Glutamatergic neuron (in vitro differentiated cells): ENCODE measurements around the gene ANK3. TPM values are rescaled to one million over a fixed set of nuclear protein-coding genes. Genes with fewer than 3 reads are reported as not detected.

Experiments used
- DNase-seq: peaks from one replicate; pipeline ENCODE4 v3.0.0; 2022
- H3K27ac Mint-ChIP-seq: one replicate; pipeline ENCODE4 v1.8.0; 2020; ENCODE audit warnings: mild to moderate bottlenecking, mixed read lengths, inconsistent platforms; ENCODE audit not compliant: unreplicated experiment
- H3K27me3 Mint-ChIP-seq: one replicate; pipeline ENCODE4 v1.8.0; 2020; ENCODE audit warnings: mild to moderate bottlenecking, moderate library complexity, mixed read lengths, inconsistent platforms; ENCODE audit not compliant: unreplicated experiment
- H3K36me3 Mint-ChIP-seq: one replicate; pipeline ENCODE4 v1.8.0; 2020; ENCODE audit warnings: mild to moderate bottlenecking, mixed read lengths, inconsistent platforms; ENCODE audit not compliant: unreplicated experiment
- H3K4me1 Mint-ChIP-seq: one replicate; pipeline ENCODE4 v1.8.0; 2020; ENCODE audit warnings: mild to moderate bottlenecking, low read depth, mixed read lengths, inconsistent platforms; ENCODE audit not compliant: unreplicated experiment
- H3K4me3 Mint-ChIP-seq: one replicate; pipeline ENCODE4 v1.8.0; 2020; ENCODE audit warnings: mild to moderate bottlenecking, mixed read lengths, inconsistent platforms; ENCODE audit not compliant: unreplicated experiment
- H3K9me3 Mint-ChIP-seq: one replicate; pipeline ENCODE4 v1.8.0; 2020; ENCODE audit warnings: mild to moderate bottlenecking, moderate library complexity, mixed read lengths, inconsistent platforms; ENCODE audit not compliant: unreplicated experiment
- CTCF ChIP-seq: fragments of 200-600 bp; sonication (generic); IDR thresholded peaks from one replicate; pipeline ENCODE4 v1.5.0; 2021; ENCODE audit not compliant: partially characterized antibody, unreplicated experiment
- total RNA-seq: library from RNA; stranded (reverse); fragmentation: NEBNext Ultra II Directional; extraction: Animal tissue kit (Norgen Biotek cat#: 25700); gene quantifications from one replicate; pipeline ENCODE4 v1.2.1, GENCODE V29; 2021; ENCODE audit not compliant: unreplicated experiment

The ANK3 gene
- total RNA-seq, 1 donor from 2014 or later: 84.9 TPM

- H3K4me3 Mint-ChIP-seq: no peak overlapping the region
- peaks cover 1% of the 10 kb centered on the region for H3K9me3 Mint-ChIP-seq
- H3K27ac Mint-ChIP-seq: no peak overlapping the region
These were observed 233.6 kb downstream of the ANK3 start for GRCh38 chr10:60155943-60156683.

GRCh38 chr10:60155099-60155877 lies 234.4 kb downstream of the ANK3 start:
- peaks cover 3% of the 10 kb centered on the region for H3K9me3 Mint-ChIP-seq
- H3K27ac Mint-ChIP-seq: no peak overlapping the region

More at GRCh38 chr10:60155943-60156683, 233.6 kb downstream of the ANK3 start:
- DNase-seq: no peak
- TF ChIP-seq CTCF: no peak
- peaks cover 9% of the 10 kb centered on the region for H3K36me3 Mint-ChIP-seq
- peaks cover 3% of the 10 kb centered on the region for H3K27me3 Mint-ChIP-seq
- H3K4me1 Mint-ChIP-seq: peaks cover 7% of the 10 kb centered on the region

GRCh38 chr10:60149003-60149402 lies 240.7 kb downstream of the ANK3 start:
- Mint-ChIP-seq H3K27me3 (peaks cover 4% of the 10 kb centered on the region), H3K4me1 (no peaks in the 10 kb centered on the region), H3K36me3 (peaks cover 5% of the 10 kb centered on the region), H3K9me3 (peaks cover 2% of the 10 kb centered on the region), H3K4me3 (no peak overlapping the region), H3K27ac (no peak overlapping the region)
- TF ChIP-seq CTCF: no peak
- no peak for DNase-seq

More at GRCh38 chr10:60155099-60155877, 234.4 kb downstream of the ANK3 start:
- Mint-ChIP-seq H3K36me3 (peaks cover 6% of the 10 kb centered on the region), H3K4me3 (no peak overlapping the region), H3K27me3 (peaks cover 3% of the 10 kb centered on the region), H3K4me1 (peaks cover 7% of the 10 kb centered on the region)
- no peak for DNase-seq
- no peak for TF ChIP-seq CTCF

- H3K27ac Mint-ChIP-seq: no peak overlapping the region
- peaks cover 2% of the 10 kb centered on the region for H3K9me3 Mint-ChIP-seq
- no peaks in the 10 kb centered on the region for H3K4me1 Mint-ChIP-seq
- no peak overlapping the region for H3K4me3 Mint-ChIP-seq
- peaks cover 4% of the 10 kb centered on the region for H3K27me3 Mint-ChIP-seq
- TF ChIP-seq CTCF: no peak
- H3K36me3 Mint-ChIP-seq: peaks cover 5% of the 10 kb centered on the region
- DNase-seq: no peak
These were observed 241.3 kb downstream of the ANK3 start for GRCh38 chr10:60148266-60148840.
